ENCODE results near the gene TMEM100. TPM values are rescaled to one million over a fixed set of nuclear protein-coding genes. Genes with fewer than 3 reads are reported as not detected.

Gene TMEM100
- total RNA-seq, 1 experiment from 2014 or later = 1.3 TPM

DNA sequence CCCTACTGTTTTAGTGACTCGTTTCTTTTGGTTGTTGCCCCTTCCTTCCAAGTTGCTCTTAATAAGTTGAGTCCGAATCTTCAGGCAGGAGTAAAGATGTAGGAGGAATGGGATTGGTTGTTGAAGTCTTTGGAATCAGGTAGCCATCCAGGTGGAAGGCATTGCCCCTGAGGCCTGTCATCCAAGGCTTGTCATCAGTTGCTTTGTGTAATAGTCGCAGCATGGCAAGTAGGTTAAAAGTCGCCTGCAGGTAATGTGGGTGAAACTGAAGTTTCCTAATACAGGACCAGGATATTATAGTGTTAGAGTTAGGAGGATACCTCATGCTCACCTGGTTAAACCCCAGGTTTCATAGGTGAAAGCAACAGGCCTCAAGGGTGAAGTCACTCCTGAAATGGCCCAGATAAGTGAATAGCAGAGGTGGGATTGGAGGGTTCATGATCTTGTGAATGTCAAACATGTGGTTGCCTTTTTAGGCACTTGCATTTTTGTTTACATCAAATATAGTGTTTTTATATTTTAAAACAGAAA, 29.1 kb upstream of the TMEM100 start:
- Histone ChIP-seq H3K4me1 (no peaks in the 10 kb centered on the region), H3K36me3 (no peaks in the 10 kb centered on the region), H3K9me3 (replicated peaks) (no peaks in the 10 kb centered on the region), H3K27me3 (no peaks in the 10 kb centered on the region), H3K4me3 (peak overlapping the region; percentile 68), H3K27ac (no peak overlapping the region)
- DNase-seq = no peak

DNA sequence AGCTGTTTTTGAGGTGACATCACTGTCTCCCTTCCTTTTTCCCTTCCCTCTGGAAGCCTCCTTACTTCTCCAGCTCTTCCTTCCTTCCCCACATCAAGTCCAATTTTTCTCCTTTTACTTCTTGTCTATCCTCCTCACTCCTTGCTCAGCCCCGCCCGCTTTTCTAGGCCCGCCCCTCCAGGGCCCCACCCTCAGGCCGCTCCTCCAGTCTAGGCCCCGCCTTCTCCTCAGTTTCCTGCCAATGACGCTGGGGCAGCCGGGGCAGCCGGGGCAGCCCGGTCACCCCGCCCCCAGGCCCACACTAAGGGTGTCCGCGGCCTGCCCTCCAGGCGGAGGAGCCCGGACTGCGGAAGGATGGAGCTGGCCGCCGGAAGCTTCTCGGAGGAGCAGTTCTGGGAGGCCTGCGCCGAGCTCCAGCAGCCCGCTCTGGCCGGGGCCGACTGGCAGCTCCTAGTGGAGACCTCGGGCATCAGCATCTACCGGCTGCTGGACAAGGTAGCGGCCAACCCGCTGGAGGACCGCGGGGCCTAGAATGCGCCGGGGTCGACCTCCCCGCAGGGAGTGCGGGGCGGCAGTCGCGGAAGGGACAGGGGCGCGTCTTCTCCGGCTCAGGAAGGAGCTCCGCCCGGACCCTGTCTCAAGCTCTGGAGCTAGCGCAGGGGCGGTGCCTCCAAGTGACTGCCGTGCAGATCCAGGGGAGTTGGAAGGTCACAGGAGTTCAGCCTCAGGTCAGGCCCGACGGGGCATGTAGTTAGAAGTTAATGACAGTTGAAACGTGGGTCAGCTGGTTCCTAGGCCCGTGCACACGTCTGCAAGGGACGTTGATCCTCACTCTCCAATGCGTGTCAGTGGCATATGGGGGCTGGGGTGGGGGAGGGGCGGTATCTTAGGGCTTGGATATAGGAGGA, 28.3 kb upstream of the TMEM100 start, which contains the start of gene PCTP:
PCTP (plus strand) TSS at position 302 of the 908 bp plus-strand sequence; CDS start at position 355, 53 bp downstream.
- no peaks in the 10 kb centered on the region for H3K27me3 ChIP-seq
- peak; percentile 93 for DNase-seq

GRCh38 chr17:55749985-55750384, 27.3 kb upstream of the TMEM100 start:
- H3K9me3 ChIP-seq (replicated peaks) = no peaks in the 10 kb centered on the region
- no peaks in the 10 kb centered on the region for H3K27me3 ChIP-seq
- no peaks in the 10 kb centered on the region for H3K4me1 ChIP-seq
- no peak for DNase-seq
- no peaks in the 10 kb centered on the region for H3K36me3 ChIP-seq
- H3K27ac ChIP-seq = no peak overlapping the region
- no peak overlapping the region for H3K4me3 ChIP-seq

More for the DNA sequence above, 28.3 kb upstream of the TMEM100 start, which contains the start of gene PCTP:
- Histone ChIP-seq H3K27ac (peak within 1 kb of the TSS; percentile 60), H3K36me3 (no peaks in the 10 kb centered on the region), H3K4me3 (peak within 1 kb of the TSS; percentile 68), H3K4me1 (no peaks in the 10 kb centered on the region), H3K9me3 (replicated peaks) (no peaks in the 10 kb centered on the region)

DNA sequence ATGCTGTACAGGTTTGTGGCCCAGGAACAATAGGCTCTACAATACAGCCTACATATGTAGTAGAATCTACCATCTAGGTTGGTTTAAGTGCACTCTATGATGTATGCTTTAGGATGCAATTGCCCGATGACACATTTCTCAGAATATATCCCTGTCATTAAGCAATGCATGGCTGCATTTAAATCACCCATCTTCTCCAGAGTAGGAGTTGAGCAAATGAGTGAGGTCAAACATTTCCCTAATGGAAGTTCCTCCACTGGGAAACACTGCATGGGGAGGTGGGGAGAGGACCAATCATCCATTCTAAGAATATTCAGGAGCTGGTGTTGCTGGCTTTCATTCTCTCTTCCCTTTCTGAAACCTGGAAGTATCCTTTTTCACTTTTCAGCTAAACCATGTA, 26.2 kb upstream of the TMEM100 start:
- H3K4me3 ChIP-seq = no peak overlapping the region
- no peaks in the 10 kb centered on the region for H3K27me3 ChIP-seq
- H3K4me1 ChIP-seq = no peaks in the 10 kb centered on the region
- H3K27ac ChIP-seq = no peak overlapping the region
- no peaks in the 10 kb centered on the region for H3K9me3 ChIP-seq (replicated peaks)
- H3K36me3 ChIP-seq = no peaks in the 10 kb centered on the region
- DNase-seq = no peak

- Histone ChIP-seq H3K27ac (no peak overlapping the region), H3K4me3 (no peak overlapping the region), H3K4me1 (no peaks in the 10 kb centered on the region), H3K9me3 (replicated peaks) (no peaks in the 10 kb centered on the region), H3K36me3 (no peaks in the 10 kb centered on the region), H3K27me3 (no peaks in the 10 kb centered on the region)
- DNase-seq = no peak
These were observed 24.5 kb upstream of the TMEM100 start for GRCh38 chr17:55747209-55747608.

DNA sequence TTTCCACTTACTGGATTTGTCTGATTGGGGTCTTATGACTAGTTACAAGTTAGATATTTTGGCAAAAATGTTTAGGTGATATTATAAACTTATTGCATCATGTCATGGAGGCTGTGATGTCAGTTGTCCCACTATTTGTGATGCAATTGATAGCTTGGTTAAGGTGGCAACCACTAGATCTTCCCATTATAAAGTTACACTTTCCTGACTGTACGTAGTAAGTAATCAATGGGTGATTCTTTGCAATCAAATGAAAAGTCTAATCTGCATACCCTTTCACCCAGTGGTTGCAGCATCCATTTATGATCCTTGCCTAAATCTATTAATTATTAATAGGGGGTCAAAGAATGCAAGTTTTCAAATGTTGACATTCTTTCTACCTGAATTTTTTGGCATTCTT, 23.8 kb upstream of the TMEM100 start:
- no peak overlapping the region for H3K4me3 ChIP-seq
- H3K9me3 ChIP-seq (replicated peaks) = no peaks in the 10 kb centered on the region
- no peak overlapping the region for H3K27ac ChIP-seq
- no peaks in the 10 kb centered on the region for H3K27me3 ChIP-seq
- no peaks in the 10 kb centered on the region for H3K4me1 ChIP-seq
- DNase-seq = no peak
- H3K36me3 ChIP-seq = no peaks in the 10 kb centered on the region

DNA sequence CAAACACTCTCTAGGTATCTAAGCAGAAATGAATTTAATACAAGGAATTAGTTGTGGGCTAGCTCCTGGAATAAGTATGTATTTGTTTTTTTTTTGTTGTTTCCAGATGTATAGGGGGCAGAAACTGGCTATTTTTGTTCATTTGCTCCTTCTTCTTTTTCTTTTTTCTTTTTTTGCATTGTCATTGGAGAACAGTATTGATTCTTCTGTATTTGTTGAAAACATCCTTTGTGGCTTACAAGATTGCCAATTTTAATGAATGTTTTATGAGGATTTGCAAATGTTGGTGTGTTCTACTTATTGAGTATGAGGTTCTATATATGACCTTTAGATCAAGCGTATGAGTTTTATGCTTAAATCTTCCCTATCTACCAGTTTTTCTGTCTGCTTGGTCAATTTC, 22.6 kb upstream of the TMEM100 start:
- Histone ChIP-seq H3K27me3 (no peaks in the 10 kb centered on the region), H3K4me1 (no peaks in the 10 kb centered on the region), H3K9me3 (replicated peaks) (no peaks in the 10 kb centered on the region), H3K27ac (no peak overlapping the region), H3K4me3 (no peak overlapping the region), H3K36me3 (no peaks in the 10 kb centered on the region)
- no peak for DNase-seq

- no peak overlapping the region for H3K4me3 ChIP-seq
- no peak overlapping the region for H3K27ac ChIP-seq
- H3K36me3 ChIP-seq = no peaks in the 10 kb centered on the region
- no peaks in the 10 kb centered on the region for H3K27me3 ChIP-seq
- H3K4me1 ChIP-seq = no peaks in the 10 kb centered on the region
- H3K9me3 ChIP-seq (replicated peaks) = no peaks in the 10 kb centered on the region
- no peak for DNase-seq
These were observed 20.5 kb upstream of the TMEM100 start for GRCh38 chr17:55743103-55743679.

DNA sequence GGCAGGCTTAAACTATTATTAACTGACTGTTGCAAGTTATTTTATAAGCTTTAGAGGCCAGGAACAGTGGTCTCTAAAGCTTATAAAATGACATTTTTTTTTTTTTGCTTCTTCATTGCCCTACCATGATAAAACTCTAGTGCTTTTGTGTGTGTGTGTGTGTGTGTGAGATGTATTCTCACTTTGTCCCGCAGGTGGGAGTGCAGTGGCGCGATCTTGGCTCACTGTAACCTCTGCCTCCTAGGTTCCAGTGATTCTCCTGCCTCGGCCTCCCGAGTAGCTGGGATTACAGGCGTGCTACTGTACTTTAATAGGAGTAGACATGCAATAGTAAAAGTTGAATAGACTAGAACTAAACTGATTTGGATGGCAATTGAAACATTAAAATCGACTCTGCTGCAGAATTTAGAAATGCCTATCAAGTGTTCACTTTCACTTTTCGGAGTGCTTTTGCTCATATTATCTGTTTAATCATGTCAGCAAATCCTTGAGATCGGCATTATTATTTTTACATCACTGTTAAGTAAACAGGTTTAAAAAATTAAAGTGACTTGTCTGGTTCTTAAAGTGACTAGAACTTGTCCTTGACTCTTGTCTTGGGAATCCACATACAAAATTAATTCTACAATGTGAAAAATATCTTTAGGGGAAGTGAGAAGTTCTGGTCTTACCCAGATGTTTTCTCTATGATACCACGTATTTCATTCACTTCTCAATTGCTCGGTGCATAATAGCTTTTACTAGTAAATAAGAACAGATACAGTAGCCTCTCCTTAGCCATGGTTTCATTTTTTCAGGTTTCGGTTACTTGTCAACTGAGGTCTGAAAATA, 19.8 kb upstream of the TMEM100 start:
- no peak overlapping the region for H3K27ac ChIP-seq
- no peak overlapping the region for H3K4me3 ChIP-seq
- no peaks in the 10 kb centered on the region for H3K36me3 ChIP-seq
- H3K4me1 ChIP-seq = no peaks in the 10 kb centered on the region; the same call in 1 of the 2 replicates
- no peak for DNase-seq
- H3K27me3 ChIP-seq = no peaks in the 10 kb centered on the region
- H3K9me3 ChIP-seq (replicated peaks) = no peaks in the 10 kb centered on the region

- Histone ChIP-seq H3K9me3 (replicated peaks) (no peaks in the 10 kb centered on the region), H3K4me1 (no peaks in the 10 kb centered on the region; the same call in 1 of the 2 replicates), H3K36me3 (no peaks in the 10 kb centered on the region), H3K27ac (no peak overlapping the region), H3K27me3 (no peaks in the 10 kb centered on the region), H3K4me3 (no peak overlapping the region)
- DNase-seq = no peak
These were observed 18.7 kb upstream of the TMEM100 start for GRCh38 chr17:55741356-55741700.

DNA sequence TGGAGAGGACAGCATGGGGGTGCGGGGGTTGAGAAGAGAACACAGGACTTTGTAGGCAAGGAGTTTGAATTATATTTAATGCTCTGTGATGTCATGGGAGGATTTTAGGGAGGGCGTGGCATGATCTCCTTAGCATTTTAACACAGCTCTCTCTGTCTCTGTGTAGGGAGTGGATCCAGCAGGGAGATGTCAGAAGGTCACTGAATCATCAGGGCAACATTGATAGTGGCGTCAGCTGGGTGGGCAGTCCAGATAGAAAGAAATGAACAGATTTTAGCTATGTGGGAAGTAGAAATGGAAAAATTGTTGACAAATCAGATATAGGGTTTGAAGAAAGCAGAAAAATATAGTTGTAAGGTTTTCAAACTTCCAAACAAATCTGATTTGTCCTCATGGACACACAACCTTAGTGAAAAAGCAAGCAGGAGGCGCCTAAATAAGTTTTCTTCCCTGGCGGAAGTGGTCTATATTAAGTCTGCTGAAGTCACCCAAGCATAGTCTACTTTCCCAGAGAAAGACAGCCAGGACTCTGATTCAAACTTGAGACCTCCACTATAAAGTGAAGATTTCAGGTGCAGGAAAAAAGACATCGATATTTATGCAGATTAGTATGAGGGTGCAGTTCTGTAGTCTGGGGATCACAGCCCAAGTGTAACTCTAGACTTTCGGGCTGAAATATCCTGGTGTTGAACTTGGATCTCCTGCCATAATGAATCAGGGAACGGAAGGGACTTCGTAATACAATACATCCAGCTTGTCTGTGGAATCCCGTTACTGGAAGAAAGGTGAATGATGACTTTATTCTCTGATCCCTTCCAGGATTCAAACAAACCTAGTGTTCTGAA, 18.1 kb upstream of the TMEM100 start:
- no peak for DNase-seq
- H3K4me3 ChIP-seq = no peak overlapping the region
- H3K27me3 ChIP-seq = no peaks in the 10 kb centered on the region
- H3K27ac ChIP-seq = no peak overlapping the region
- no peaks in the 10 kb centered on the region for H3K36me3 ChIP-seq
- H3K9me3 ChIP-seq (replicated peaks) = no peaks in the 10 kb centered on the region
- no peaks in the 10 kb centered on the region; the same call in 1 of the 2 replicates for H3K4me1 ChIP-seq

DNA sequence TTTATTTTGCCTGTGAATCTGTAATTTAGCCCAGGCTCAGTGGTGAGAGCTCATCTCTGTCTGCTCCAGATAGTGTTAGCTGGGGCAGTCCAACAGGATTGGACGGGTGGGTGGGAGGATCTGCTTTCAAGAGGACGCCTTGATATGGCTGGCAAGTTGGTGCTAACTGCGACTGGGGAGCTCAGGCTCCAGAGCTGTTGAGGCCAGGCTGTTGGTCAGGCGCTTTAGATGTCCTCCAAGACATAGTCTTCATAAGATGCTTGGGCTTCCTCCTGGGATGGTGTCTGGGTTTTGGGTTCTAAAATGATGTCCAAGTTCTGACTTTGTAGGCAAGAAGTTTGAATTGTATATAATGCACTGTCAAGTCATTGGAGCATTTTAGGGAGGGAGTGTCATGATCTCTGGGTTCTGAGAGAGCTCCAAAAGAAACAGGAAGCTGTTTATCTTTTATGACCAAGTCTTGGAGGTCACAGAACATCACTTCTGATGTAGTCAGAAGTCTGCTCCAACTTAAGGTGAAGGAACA, 15.4 kb upstream of the TMEM100 start:
- DNase-seq = peak in 1 of 2 experiments; percentile 25
- H3K4me3 ChIP-seq = no peak overlapping the region
- H3K4me1 ChIP-seq = peaks cover 11% of the 10 kb centered on the region

DNA sequence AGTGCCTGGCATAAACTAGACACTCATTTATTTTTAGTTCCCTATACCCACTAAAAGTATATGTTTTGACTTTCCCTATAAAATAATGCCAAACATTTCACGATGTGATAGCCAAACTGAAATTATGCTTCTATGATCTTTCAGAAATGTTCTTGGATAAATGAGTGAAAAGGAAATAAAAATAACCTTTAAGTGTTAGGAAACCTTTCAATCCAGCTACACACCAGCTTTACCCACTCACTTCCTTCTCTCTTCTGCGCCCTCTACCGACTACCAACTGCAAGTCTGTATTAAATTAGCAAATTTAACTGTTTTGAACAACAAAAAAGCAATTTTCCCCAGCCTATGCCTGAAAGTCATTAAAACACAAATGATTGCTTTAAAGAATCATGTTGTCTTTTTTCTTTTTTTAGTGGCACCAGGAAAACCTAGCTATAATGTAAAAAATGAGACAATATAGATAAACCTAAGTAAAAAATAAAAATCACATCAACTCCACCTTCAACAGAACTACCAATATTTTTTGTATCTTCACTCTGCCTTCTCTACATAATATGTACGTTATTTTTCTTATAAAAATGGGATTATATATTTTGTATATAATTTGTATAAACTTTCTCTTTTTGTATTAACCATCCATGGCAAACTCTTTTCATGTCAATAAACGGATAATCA, 13.2 kb upstream of the TMEM100 start:
- DNase-seq = no peak
- Histone ChIP-seq H3K4me3 (no peak overlapping the region), H3K36me3 (no peaks in the 10 kb centered on the region), H3K4me1 (peaks cover 29% of the 10 kb centered on the region), H3K9me3 (replicated peaks) (no peaks in the 10 kb centered on the region), H3K27me3 (no peaks in the 10 kb centered on the region), H3K27ac (no peak overlapping the region)

More for the DNA sequence above, 15.4 kb upstream of the TMEM100 start:
- no peak overlapping the region for H3K27ac ChIP-seq
- H3K27me3 ChIP-seq = no peaks in the 10 kb centered on the region
- no peaks in the 10 kb centered on the region for H3K9me3 ChIP-seq (replicated peaks)
- no peaks in the 10 kb centered on the region for H3K36me3 ChIP-seq

Data from SJCRH30 (cell line).